IMR-90 (cell line): ENCODE measurements around the gene NDUFB3. TPM values are rescaled to one million over a fixed set of nuclear protein-coding genes. Genes with fewer than 3 reads are reported as not detected.

Experiments
- ATAC-seq: fragments of 200-7000 bp; cut with Tn5 transposase; 2 replicates; pipeline ENCODE4 v1.9.1; 2020; ENCODE audit warnings: low read depth, mild to moderate bottlenecking, moderate library complexity
- BruUV-seq: library from RNA; stranded (reverse); fragments of 400-500 nt; replicated peaks from 2 replicates; lab custom pipeline; 2021; lab: Mats Ljungman, UMichigan
- CTCF ChIA-PET: fragments of 300-600 bp; formaldehyde crosslinking; extraction: SDS; loops from one replicate; lab custom pipeline; 2021; ENCODE audit warnings: antibody characterized with exemption; lab: Yijun Ruan, JAX
- POLR2A ChIA-PET: fragments of 300-600 bp; sonication (Branson Sonifier 250); formaldehyde crosslinking; loops from one replicate; lab custom pipeline; 2022; ENCODE audit warnings: antibody characterized with exemption; ENCODE audit not compliant: unreplicated experiment; lab: Charles Lee
- DNase-seq: peaks from one replicate; pipeline ENCODE4 v3.0.0; 2013
- H2AFZ ChIP-seq: replicated peaks from 2 replicates; pipeline ENCODE3; 2013; ENCODE audit warnings: low read length, mild to moderate bottlenecking; ENCODE audit not compliant: poor library complexity
- H2AK5ac ChIP-seq: 2 replicates; pipeline ENCODE4 v1.6.1; 2013; ENCODE audit warnings: low read depth, low read length, inconsistent platforms
- H2AK9ac ChIP-seq: replicated peaks from 2 replicates; pipeline ENCODE3; 2013; ENCODE audit warnings: mild to moderate bottlenecking, low read depth, low read length, moderate library complexity; ENCODE audit not compliant: poor library complexity
- H2BK120ac ChIP-seq: 2 replicates; pipeline ENCODE4 v1.6.1; 2013; ENCODE audit warnings: low read depth, low read length, inconsistent platforms
- H2BK15ac ChIP-seq: 3 replicates; pipeline ENCODE4 v1.6.1; 2013; ENCODE audit warnings: low read depth, low read length, inconsistent platforms
- H2BK20ac ChIP-seq: 2 replicates; pipeline ENCODE4 v1.6.1; 2013; ENCODE audit warnings: low read depth, mild to moderate bottlenecking, inconsistent platforms, low read length, moderate library complexity
- H2BK5ac ChIP-seq: 2 replicates; pipeline ENCODE4 v1.6.1; 2013; ENCODE audit warnings: mild to moderate bottlenecking, low read depth, low read length, inconsistent platforms; ENCODE audit not compliant: poor library complexity, severe bottlenecking
- H3K14ac ChIP-seq: replicated peaks from 2 replicates; pipeline ENCODE4 v1.6.1; 2013; ENCODE audit warnings: low read depth, low read length, inconsistent platforms
- H3K18ac ChIP-seq: 2 replicates; pipeline ENCODE4 v1.6.1; 2013; ENCODE audit warnings: low read depth, low read length, control low read depth
- H3K23ac ChIP-seq: 2 replicates; pipeline ENCODE4 v1.6.1; 2013; ENCODE audit warnings: low read depth, low read length, inconsistent platforms
- H3K27ac ChIP-seq: 2 replicates; pipeline ENCODE4 v1.5.1; 2013; ENCODE audit warnings: mild to moderate bottlenecking, control low read depth, low read length; ENCODE audit not compliant: insufficient read depth
- H3K27me3 ChIP-seq: 2 replicates; pipeline ENCODE4 v1.6.1; 2013; ENCODE audit warnings: low read length; ENCODE audit not compliant: control insufficient read depth, insufficient read depth
- H3K36me3 ChIP-seq: 2 replicates; pipeline ENCODE4 v1.6.1; 2013; ENCODE audit warnings: low read length, mixed read lengths; ENCODE audit not compliant: control insufficient read depth, insufficient read depth
- H3K4ac ChIP-seq: 2 replicates; pipeline ENCODE4 v1.6.1; 2013; ENCODE audit warnings: low read depth, low read length, inconsistent platforms
- H3K4me1 ChIP-seq: 2 replicates; pipeline ENCODE4 v1.6.1; 2013; ENCODE audit warnings: low read length, mixed read lengths; ENCODE audit not compliant: control insufficient read depth, insufficient read depth
- H3K4me2 ChIP-seq: 2 replicates; pipeline ENCODE4 v1.6.1; 2013; ENCODE audit warnings: low read depth, mild to moderate bottlenecking, control low read depth, low read length, moderate library complexity
- H3K4me3 ChIP-seq: 2 replicates; pipeline ENCODE4 v1.5.1; 2013; ENCODE audit warnings: low read depth, mild to moderate bottlenecking, control low read depth, low read length, moderate library complexity; ENCODE audit not compliant: insufficient read depth
- H3K56ac ChIP-seq: 2 replicates; pipeline ENCODE4 v1.6.1; 2013; ENCODE audit warnings: low read length, inconsistent platforms; ENCODE audit not compliant: insufficient read depth; ENCODE audit errors: extremely low read depth
- H3K79me1 ChIP-seq, 2 experiments: 2 replicates each; pipeline ENCODE4 v1.6.1; 2013; ENCODE audit warnings: low read length in 2 of 2, inconsistent platforms in 1 of 2, low read depth in 1 of 2
- H3K9ac ChIP-seq: 2 replicates; pipeline ENCODE4 v1.6.1; 2013; ENCODE audit warnings: low read depth, low read length, control low read depth
- H3K9me1 ChIP-seq: 2 replicates; pipeline ENCODE4 v1.6.1; 2013; ENCODE audit warnings: low read length, inconsistent platforms; ENCODE audit not compliant: insufficient read depth
- H3K9me3 ChIP-seq: 2 replicates; pipeline ENCODE4 v1.6.1; 2013; ENCODE audit warnings: low read length; ENCODE audit not compliant: control insufficient read depth, insufficient read depth
- H4K20me1 ChIP-seq: 2 replicates; pipeline ENCODE4 v1.6.1; 2013; ENCODE audit warnings: low read length, inconsistent platforms; ENCODE audit not compliant: insufficient read depth
- H4K5ac ChIP-seq: 2 replicates; pipeline ENCODE4 v1.6.1; 2013; ENCODE audit warnings: mild to moderate bottlenecking, low read depth, low read length, control low read depth
- H4K8ac ChIP-seq, 2 experiments: 2 replicates each; pipeline ENCODE4 v1.6.1; 2013; ENCODE audit warnings: low read depth in 2 of 2, low read length in 2 of 2, control low read depth in 1 of 2, inconsistent platforms in 1 of 2
- H4K91ac ChIP-seq: 2 replicates; pipeline ENCODE4 v1.6.1; 2013; ENCODE audit warnings: low read depth, low read length, inconsistent platforms; ENCODE audit not compliant: insufficient read depth
- BHLHE40 ChIP-seq: fragments of 150-350 bp; IDR thresholded peaks from 2 replicates; pipeline ENCODE4 v1.6.1; 2016; ENCODE audit warnings: mild to moderate bottlenecking, low read depth, low read length
- CHD1 ChIP-seq: IDR thresholded peaks from 2 replicates; pipeline ENCODE4 v1.6.1; 2012; ENCODE audit warnings: low read depth, low read length, improper control_type of control experiment
- CTCF ChIP-seq: conservative IDR thresholded peaks from 2 replicates; pipeline ENCODE4 v1.5.1; 2012; ENCODE audit warnings: mild to moderate bottlenecking, low read depth, low read length, improper control_type of control experiment
- FOS ChIP-seq: fragments of 150-350 bp; IDR thresholded peaks from 2 replicates; pipeline ENCODE4 v1.6.1; 2016; ENCODE audit warnings: low read depth, low read length
- MAFK ChIP-seq: IDR thresholded peaks from 2 replicates; pipeline ENCODE4 v1.6.1; 2012; ENCODE audit warnings: low read depth, low read length, improper control_type of control experiment
- MAZ ChIP-seq: IDR thresholded peaks from 2 replicates; pipeline ENCODE4 v1.6.1; 2012; ENCODE audit warnings: low read depth, mild to moderate bottlenecking, low read length, improper control_type of control experiment, moderate library complexity, borderline replicate concordance
- MXI1 ChIP-seq: IDR thresholded peaks from 2 replicates; pipeline ENCODE4 v1.6.1; 2012; ENCODE audit warnings: low read depth, mild to moderate bottlenecking, low read length, moderate library complexity, borderline replicate concordance
- NFE2L2 ChIP-seq: fragments of 150-350 bp; IDR thresholded peaks from 2 replicates; pipeline ENCODE4 v1.6.1; 2016; ENCODE audit warnings: low read depth, mild to moderate bottlenecking, low read length
- POLR2A ChIP-seq: IDR thresholded peaks from 2 replicates; pipeline ENCODE4 v1.6.1; 2012; ENCODE audit warnings: mild to moderate bottlenecking, low read depth, low read length
- RAD21 ChIP-seq: IDR thresholded peaks from 2 replicates; pipeline ENCODE4 v1.6.1; 2012; ENCODE audit warnings: low read length, improper control_type of control experiment
- RCOR1 ChIP-seq: IDR thresholded peaks from 2 replicates; pipeline ENCODE4 v1.6.1; 2012; ENCODE audit warnings: mild to moderate bottlenecking, low read length, improper control_type of control experiment; ENCODE audit not compliant: insufficient replicate concordance
- RFX5 ChIP-seq: IDR thresholded peaks from 2 replicates; pipeline ENCODE4 v1.8.0; 2012; ENCODE audit warnings: low read depth, mild to moderate bottlenecking, low read length, moderate library complexity
- SMC3 ChIP-seq: fragments of 150-350 bp; IDR thresholded peaks from 2 replicates; pipeline ENCODE4 v1.6.1; 2016; ENCODE audit warnings: low read depth, mild to moderate bottlenecking, antibody characterized with exemption, low read length, moderate library complexity
- WGBS, 2 experiments: methylation state at CpG; one replicate each; pipeline versions ENCODE4 v1.1.5 to v1.1.7; 2013; ENCODE audit warnings: missing lambda C conversion rate in 2 of 2; ENCODE audit not compliant: insufficient read length in 1 of 2; ENCODE audit errors: extremely low coverage in 2 of 2; 5-methylcytosine and 5-hydroxymethylcytosine counted together
- dilution Hi-C: fragments of 300-500 bp; cut with HindIII; formaldehyde crosslinking; loops from one replicate; pipeline ENCODE4 v1.14.3; 2018; ENCODE audit warnings: low sequenced_read_pairs; ENCODE audit not compliant: unreplicated experiment
- in situ Hi-C: fragments of 300-500 bp; cut with MboI; formaldehyde crosslinking; loops from 3 replicates; pipeline ENCODE4 v1.14.3; 2019; ENCODE audit warnings: low sequenced_read_pairs, inconsistent platforms, mixed read lengths
- intact Hi-C: fragments of 100-400 bp; cut with micrococcal nuclease; formaldehyde crosslinking; loops from 2 replicates; pipeline ENCODE4 v1.10.0; 2022
- polyA plus RNA-seq, 3 experiments: library from polyadenylated mRNA; depleted of rRNA; stranded (reverse); fragments of >200 nt; gene quantifications; 2 replicates each; pipeline ENCODE4 v1.2.3, GENCODE V29; 2012; ENCODE audit warnings: low replicate concordance in 1 of 3
- total RNA-seq: library from RNA; depleted of rRNA; stranded (reverse); fragments of >200 nt; gene quantifications from 2 replicates; pipeline ENCODE4 v1.2.3, GENCODE V29; 2012
- TF ChIP-seq, protein P1 (sequence below): fragments of 150-350 bp; IDR thresholded peaks from 2 replicates; pipeline ENCODE4 v1.6.1; 2016; ENCODE audit warnings: low read depth, mild to moderate bottlenecking, low read length, moderate library complexity, borderline replicate concordance

The NDUFB3 gene
- total and polyA plus RNA-seq, 2 of the 4 experiments (the other 2 are of a cell fraction), result 41.0 to 98.7 TPM

GRCh38 chr2:201093573-201093972 lies 21.8 kb downstream of the NDUFB3 start:
- Histone ChIP-seq H3K9ac (no peak overlapping the region), H2AK5ac (no peak overlapping the region), H2BK5ac (no peak overlapping the region), H3K9me1 (no peaks in the 10 kb centered on the region), H3K4me1 (no peaks in the 10 kb centered on the region), H3K4me2 (no peak overlapping the region), H3K79me1 (no peaks in the 10 kb centered on the region), H4K20me1 (no peaks in the 10 kb centered on the region), H4K5ac (no peak overlapping the region), H3K36me3 (0 out of 2 replicates have a peak, but pooled peaks cover 1% of the 10 kb centered on the region), H2BK20ac (no peak overlapping the region), H3K27me3 (no peaks in the 10 kb centered on the region), H2AK9ac (no peak overlapping the region), H3K9me3 (no peaks in the 10 kb centered on the region), H2BK120ac (no peak overlapping the region), H3K14ac (no peak overlapping the region), H2BK15ac (no peak overlapping the region), H4K8ac (no peak overlapping the region), H4K91ac (no peak overlapping the region), H3K23ac (no peak overlapping the region), H3K4ac (no peak overlapping the region), H3K18ac (no peak overlapping the region), H2AFZ (no peak overlapping the region), H3K4me3 (no peak overlapping the region), H3K56ac (no peak overlapping the region), H3K27ac (no peak overlapping the region)
- dilution Hi-C loops (no loop called here), in situ Hi-C loops (no loop called here), intact Hi-C loops (no loop called here)
- no peak for DNase-seq
- CTCF ChIA-PET, result no interaction called here
- 100% methylated on average over 2 of the region's 5 CpGs; no CpG with 5 or more reads in 1 of the 2 experiments for WGBS, 2 experiments
- no peak for ATAC-seq
- POLR2A ChIA-PET, result no interaction called here
- BruUV-seq, result no TSS peak
- TF ChIP-seq NFE2L2, result no peak
- TF ChIP-seq MXI1, result no peak
- no peak for TF ChIP-seq FOS
- no peak for TF ChIP-seq RCOR1
- TF ChIP-seq, protein P1, sequence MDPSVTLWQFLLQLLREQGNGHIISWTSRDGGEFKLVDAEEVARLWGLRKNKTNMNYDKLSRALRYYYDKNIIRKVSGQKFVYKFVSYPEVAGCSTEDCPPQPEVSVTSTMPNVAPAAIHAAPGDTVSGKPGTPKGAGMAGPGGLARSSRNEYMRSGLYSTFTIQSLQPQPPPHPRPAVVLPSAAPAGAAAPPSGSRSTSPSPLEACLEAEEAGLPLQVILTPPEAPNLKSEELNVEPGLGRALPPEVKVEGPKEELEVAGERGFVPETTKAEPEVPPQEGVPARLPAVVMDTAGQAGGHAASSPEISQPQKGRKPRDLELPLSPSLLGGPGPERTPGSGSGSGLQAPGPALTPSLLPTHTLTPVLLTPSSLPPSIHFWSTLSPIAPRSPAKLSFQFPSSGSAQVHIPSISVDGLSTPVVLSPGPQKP, result no peak
- no peak for TF ChIP-seq SMC3
- TF ChIP-seq MAZ, result no peak
- TF ChIP-seq CTCF, result no peak
- TF ChIP-seq BHLHE40, result no peak
- TF ChIP-seq MAFK, result no peak
- TF ChIP-seq RAD21, result no peak
- TF ChIP-seq CHD1, result no peak
- TF ChIP-seq RFX5, result no peak
- TF ChIP-seq POLR2A, result no peak
